ENCODE data around the gene AK1. TPM values are rescaled to one million over a fixed set of nuclear protein-coding genes. Genes with fewer than 3 reads are reported as not detected.

AK1 gene
- total and polyA plus RNA-seq, 2 of the 13 experiments (the other 11 are each of a cell fraction or from before 2014, with no cell fraction given) = 19.1 to 32.8 TPM

DNA sequence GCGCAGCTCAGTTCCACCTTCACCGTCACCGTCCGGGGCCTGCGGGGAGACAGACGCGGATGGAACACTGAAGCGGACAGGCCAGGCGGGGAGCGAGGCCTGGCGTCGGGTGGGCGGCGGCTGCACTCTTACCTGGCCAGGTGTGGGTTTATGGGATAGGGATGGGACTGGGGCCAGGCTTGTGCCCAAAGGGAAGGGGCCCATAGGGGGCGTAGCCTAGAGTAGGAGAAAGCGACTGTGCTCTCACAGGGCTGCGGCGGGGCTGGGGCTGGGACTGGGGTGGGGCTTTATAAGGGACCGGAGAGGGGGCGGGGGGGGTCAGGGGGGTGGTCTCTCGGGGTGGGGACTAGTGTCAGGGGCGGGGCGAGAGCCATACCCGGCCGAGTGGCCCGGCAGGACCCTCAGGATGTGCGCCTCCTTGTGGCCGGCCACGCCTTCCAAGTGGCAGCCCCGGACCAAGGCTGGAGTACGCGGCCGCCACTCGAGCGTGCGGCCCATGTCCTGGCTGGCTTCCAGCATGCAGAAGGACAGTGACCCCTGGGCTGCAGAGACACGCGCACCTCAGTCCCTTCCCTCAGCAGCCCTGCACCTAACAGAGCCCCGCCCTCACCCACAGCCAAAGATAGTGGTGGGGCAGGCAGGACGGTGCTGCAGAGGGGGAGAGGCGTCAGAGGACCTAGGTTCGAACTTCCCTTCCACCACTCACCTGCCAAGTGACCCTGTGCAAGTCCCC lies 52.0 kb downstream of the AK1 start (continued):
- TF ChIP-seq, protein P1, sequence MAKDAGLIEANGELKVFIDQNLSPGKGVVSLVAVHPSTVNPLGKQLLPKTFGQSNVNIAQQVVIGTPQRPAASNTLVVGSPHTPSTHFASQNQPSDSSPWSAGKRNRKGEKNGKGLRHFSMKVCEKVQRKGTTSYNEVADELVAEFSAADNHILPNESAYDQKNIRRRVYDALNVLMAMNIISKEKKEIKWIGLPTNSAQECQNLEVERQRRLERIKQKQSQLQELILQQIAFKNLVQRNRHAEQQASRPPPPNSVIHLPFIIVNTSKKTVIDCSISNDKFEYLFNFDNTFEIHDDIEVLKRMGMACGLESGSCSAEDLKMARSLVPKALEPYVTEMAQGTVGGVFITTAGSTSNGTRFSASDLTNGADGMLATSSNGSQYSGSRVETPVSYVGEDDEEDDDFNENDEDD (CRISPR knock-in tag; IDR thresholded peaks at IDR 0.05; ENCODE audit: borderline replicate concordance) = no peak
- peak; percentile 45; the same call in 1 of the 2 replicates for TF ChIP-seq CBX5 (CRISPR knock-in tag; IDR thresholded peaks at IDR 0.05; ENCODE audit: borderline replicate concordance)
- no peak for TF ChIP-seq ZNF329 (CRISPR knock-in tag; IDR thresholded peaks at IDR 0.05; ENCODE audit: low read depth)
- no peak for TF ChIP-seq FOXA1 (IDR thresholded peaks at IDR 0.05)
- no peak for TF ChIP-seq FOXA1 (CRISPR knock-in tag; IDR thresholded peaks at IDR 0.05)
- TF ChIP-seq RBM39 (IDR thresholded peaks at IDR 0.05; ENCODE audit: low read depth, low read length, poor library complexity, severe bottlenecking) = no peak
- no peak for TF ChIP-seq GATA4 (IDR thresholded peaks at IDR 0.05; ENCODE audit: borderline replicate concordance, low read depth)
- TF ChIP-seq EZH2 (conservative IDR thresholded peaks at IDR 0.05; ENCODE audit: low read depth, low read length) = no peak
- 0 out of 2 replicates have a peak, but pooled peaks have one; percentile 32 for TF ChIP-seq ZNF264 (CRISPR knock-in tag; IDR thresholded peaks at IDR 0.05)
- no peak for TF ChIP-seq ZC3H13 (CRISPR knock-in tag; IDR thresholded peaks at IDR 0.05)
- TF ChIP-seq PHF5A (CRISPR knock-in tag; IDR thresholded peaks at IDR 0.05; ENCODE audit: low read depth, unreplicated experiment) = no peak
- no peak for TF ChIP-seq ZFP36L1 (CRISPR knock-in tag; IDR thresholded peaks at IDR 0.05)
- peak; percentile 78 for TF ChIP-seq KDM2A (CRISPR knock-in tag; IDR thresholded peaks at IDR 0.05; ENCODE audit: borderline replicate concordance, low read depth)
- TF ChIP-seq TBP (CRISPR knock-in tag; IDR thresholded peaks at IDR 0.05) = no peak
- TF ChIP-seq, protein P2, sequence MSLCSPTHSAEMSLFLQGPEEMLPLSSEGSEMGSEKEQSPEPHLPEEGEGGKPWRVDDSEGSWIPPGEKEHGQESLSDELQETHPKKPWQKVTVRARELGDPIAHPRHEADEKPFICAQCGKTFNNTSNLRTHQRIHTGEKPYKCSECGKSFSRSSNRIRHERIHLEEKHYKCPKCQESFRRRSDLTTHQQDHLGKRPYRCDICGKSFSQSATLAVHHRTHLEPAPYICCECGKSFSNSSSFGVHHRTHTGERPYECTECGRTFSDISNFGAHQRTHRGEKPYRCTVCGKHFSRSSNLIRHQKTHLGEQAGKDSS (CRISPR knock-in tag; IDR thresholded peaks at IDR 0.05; ENCODE audit: borderline replicate concordance, low read depth) = peak; percentile 35; the same call in 1 of the 2 replicates
- TF ChIP-seq, protein P3, sequence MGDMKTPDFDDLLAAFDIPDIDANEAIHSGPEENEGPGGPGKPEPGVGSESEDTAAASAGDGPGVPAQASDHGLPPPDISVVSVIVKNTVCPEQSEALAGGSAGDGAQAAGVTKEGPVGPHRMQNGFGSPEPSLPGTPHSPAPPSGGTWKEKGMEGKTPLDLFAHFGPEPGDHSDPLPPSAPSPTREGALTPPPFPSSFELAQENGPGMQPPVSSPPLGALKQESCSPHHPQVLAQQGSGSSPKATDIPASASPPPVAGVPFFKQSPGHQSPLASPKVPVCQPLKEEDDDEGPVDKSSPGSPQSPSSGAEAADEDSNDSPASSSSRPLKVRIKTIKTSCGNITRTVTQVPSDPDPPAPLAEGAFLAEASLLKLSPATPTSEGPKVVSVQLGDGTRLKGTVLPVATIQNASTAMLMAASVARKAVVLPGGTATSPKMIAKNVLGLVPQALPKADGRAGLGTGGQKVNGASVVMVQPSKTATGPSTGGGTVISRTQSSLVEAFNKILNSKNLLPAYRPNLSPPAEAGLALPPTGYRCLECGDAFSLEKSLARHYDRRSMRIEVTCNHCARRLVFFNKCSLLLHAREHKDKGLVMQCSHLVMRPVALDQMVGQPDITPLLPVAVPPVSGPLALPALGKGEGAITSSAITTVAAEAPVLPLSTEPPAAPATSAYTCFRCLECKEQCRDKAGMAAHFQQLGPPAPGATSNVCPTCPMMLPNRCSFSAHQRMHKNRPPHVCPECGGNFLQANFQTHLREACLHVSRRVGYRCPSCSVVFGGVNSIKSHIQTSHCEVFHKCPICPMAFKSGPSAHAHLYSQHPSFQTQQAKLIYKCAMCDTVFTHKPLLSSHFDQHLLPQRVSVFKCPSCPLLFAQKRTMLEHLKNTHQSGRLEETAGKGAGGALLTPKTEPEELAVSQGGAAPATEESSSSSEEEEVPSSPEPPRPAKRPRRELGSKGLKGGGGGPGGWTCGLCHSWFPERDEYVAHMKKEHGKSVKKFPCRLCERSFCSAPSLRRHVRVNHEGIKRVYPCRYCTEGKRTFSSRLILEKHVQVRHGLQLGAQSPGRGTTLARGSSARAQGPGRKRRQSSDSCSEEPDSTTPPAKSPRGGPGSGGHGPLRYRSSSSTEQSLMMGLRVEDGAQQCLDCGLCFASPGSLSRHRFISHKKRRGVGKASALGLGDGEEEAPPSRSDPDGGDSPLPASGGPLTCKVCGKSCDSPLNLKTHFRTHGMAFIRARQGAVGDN (CRISPR knock-in tag; IDR thresholded peaks at IDR 0.05) = peak; percentile 82
- TF ChIP-seq ADNP (CRISPR knock-in tag; IDR thresholded peaks at IDR 0.05) = no peak; the same call in 1 of the 2 replicates
- TF ChIP-seq, protein P4, sequence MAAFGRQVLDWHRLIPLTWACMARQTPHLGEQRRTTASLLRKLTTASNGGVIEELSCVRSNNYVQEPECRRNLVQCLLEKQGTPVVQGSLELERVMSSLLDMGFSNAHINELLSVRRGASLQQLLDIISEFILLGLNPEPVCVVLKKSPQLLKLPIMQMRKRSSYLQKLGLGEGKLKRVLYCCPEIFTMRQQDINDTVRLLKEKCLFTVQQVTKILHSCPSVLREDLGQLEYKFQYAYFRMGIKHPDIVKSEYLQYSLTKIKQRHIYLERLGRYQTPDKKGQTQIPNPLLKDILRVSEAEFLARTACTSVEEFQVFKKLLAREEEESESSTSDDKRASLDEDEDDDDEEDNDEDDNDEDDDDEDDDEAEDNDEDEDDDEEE (CRISPR knock-in tag; IDR thresholded peaks at IDR 0.05) = no peak
- no peak for TF ChIP-seq RFX1 (IDR thresholded peaks at IDR 0.05)
- no peak for TF ChIP-seq SRSF4 (IDR thresholded peaks at IDR 0.05; ENCODE audit: low read depth, low read length, poor library complexity, severe bottlenecking)
- peak; percentile 76 for TF ChIP-seq ZBTB7B (CRISPR knock-in tag; IDR thresholded peaks at IDR 0.05)
- no peak for TF ChIP-seq CAMTA2 (CRISPR knock-in tag; IDR thresholded peaks at IDR 0.05; ENCODE audit: borderline replicate concordance)
- no peak for TF ChIP-seq IKZF1 (IDR thresholded peaks at IDR 0.05)

All from HepG2 (cell line).